OCI-LY3 (cell line): ENCODE data around the gene CLDN24.

ENCODE experiments used
- EZH2phosphoT487 ChIP-seq: fragments of 200-600 bp; shearing (Covaris generic); IDR thresholded peaks from 2 replicates; pipeline ENCODE4 v1.6.1; 2018; ENCODE audit warnings: antibody characterized with exemption, mixed run types, low read depth
- TF ChIP-seq, protein P1 (sequence below): fragments of 200-600, 300-600 bp; sonication (generic); IDR thresholded peaks from 2 replicates; pipeline ENCODE4 v1.5.1; 2014; ENCODE audit warnings: antibody characterized with exemption, low read length, low read depth

DNA sequence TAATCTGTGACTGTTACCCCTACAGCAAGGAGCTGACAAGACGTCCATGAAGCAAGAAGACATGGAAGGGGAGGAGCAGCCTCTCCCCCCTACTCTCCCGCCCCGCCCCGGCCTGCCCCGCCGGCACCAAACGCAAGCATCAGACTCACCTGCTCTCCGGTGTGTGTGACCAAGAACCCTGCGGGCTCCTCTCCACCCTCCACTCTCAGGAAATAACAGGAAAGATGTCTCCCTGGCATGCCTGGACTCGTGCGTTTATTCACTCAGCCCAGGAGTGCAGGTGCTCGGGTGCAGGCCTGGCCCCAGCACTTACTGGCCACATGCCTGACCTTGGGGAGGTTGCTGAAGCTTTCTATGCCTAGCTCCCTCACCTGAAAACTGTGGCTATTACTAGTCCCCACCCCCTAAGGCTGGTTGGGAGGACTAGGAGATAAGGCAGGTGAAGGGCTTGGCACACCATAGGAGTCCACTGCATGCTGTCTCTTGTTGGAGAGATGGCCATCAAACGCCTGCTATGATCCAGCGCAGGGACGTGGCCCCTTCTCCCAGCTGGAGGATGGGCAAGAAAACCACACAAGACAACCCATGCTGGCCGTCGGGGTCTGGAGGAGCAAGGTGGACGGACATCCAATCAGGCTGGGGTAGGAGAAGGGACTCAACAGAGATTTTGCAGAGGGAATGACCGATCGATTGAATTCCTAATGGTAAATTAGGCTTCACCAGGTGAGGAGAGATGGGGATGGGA, 34.9 kb upstream of the CLDN24 start:
- TF ChIP-seq, protein P1, sequence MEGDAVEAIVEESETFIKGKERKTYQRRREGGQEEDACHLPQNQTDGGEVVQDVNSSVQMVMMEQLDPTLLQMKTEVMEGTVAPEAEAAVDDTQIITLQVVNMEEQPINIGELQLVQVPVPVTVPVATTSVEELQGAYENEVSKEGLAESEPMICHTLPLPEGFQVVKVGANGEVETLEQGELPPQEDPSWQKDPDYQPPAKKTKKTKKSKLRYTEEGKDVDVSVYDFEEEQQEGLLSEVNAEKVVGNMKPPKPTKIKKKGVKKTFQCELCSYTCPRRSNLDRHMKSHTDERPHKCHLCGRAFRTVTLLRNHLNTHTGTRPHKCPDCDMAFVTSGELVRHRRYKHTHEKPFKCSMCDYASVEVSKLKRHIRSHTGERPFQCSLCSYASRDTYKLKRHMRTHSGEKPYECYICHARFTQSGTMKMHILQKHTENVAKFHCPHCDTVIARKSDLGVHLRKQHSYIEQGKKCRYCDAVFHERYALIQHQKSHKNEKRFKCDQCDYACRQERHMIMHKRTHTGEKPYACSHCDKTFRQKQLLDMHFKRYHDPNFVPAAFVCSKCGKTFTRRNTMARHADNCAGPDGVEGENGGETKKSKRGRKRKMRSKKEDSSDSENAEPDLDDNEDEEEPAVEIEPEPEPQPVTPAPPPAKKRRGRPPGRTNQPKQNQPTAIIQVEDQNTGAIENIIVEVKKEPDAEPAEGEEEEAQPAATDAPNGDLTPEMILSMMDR = no peak
- TF ChIP-seq EZH2phosphoT487 = no peak
